ENCODE results near the gene GJB1.

The GJB1 gene

GRCh38 chrX:71222929-71223328 is at the start of gene GJB1:
TSS of gene GJB1 (plus strand) at chrX:71223224. CDS start at chrX:71223708, 484 bp downstream.
- no peaks in the 10 kb centered on the region for H3K4me1 ChIP-seq (ENCODE audit: insufficient read depth, low read length)
- H3K27me3 ChIP-seq (ENCODE audit: insufficient read depth, low read length, poor library complexity), result no peaks in the 10 kb centered on the region
- ATAC-seq (ENCODE audit: insufficient read depth, low read depth), result no peak
- H3K4me2 ChIP-seq (ENCODE audit: insufficient read depth, low read length), result no peak within 1 kb of the TSS
- no peak within 1 kb of the TSS for H3K9ac ChIP-seq (ENCODE audit: low read depth, low read length)
- H3K9me3 ChIP-seq (ENCODE audit: insufficient read depth, low read length, severe bottlenecking), result no peaks in the 10 kb centered on the region
- no peak within 1 kb of the TSS for H2AFZ ChIP-seq (ENCODE audit: low read depth, low read length)
- no peaks in the 10 kb centered on the region for H4K20me1 ChIP-seq (ENCODE audit: insufficient read depth, low read length)
- no peak for DNase-seq
- H3K79me2 ChIP-seq (ENCODE audit: insufficient read depth, low read length), result no peaks in the 10 kb centered on the region
- H3K27ac ChIP-seq (ENCODE audit: low read length), result no peak within 1 kb of the TSS
- no peaks in the 10 kb centered on the region for H3K36me3 ChIP-seq (ENCODE audit: insufficient read depth, low read length)
- H3K4me3 ChIP-seq (ENCODE audit: low read depth in 1 of 2, low read length in 2 of 2), result no peak within 1 kb of the TSS
- no peak for TF ChIP-seq EZH2 (IDR thresholded peaks at IDR 0.05; ENCODE audit: borderline replicate concordance, low read depth, low read length, severe bottlenecking)
- TF ChIP-seq CTCF (IDR thresholded peaks at IDR 0.05; ENCODE audit: borderline replicate concordance, extremely low read depth, low read length, poor library complexity, severe bottlenecking), result no peak

- Histone ChIP-seq H3K79me2 (ENCODE audit: insufficient read depth, low read length) (peaks cover 7% of the 10 kb centered on the region; the same call in 1 of the 2 replicates), H3K4me2 (ENCODE audit: insufficient read depth, low read length) (no peak overlapping the region), H3K4me1 (ENCODE audit: insufficient read depth, low read length) (no peaks in the 10 kb centered on the region), H3K27ac (ENCODE audit: low read length) (no peak overlapping the region), H4K20me1 (ENCODE audit: insufficient read depth, low read length) (no peaks in the 10 kb centered on the region), H3K27me3 (ENCODE audit: insufficient read depth, low read length, poor library complexity) (no peaks in the 10 kb centered on the region), H3K9ac (ENCODE audit: low read depth, low read length) (no peak overlapping the region), H2AFZ (ENCODE audit: low read depth, low read length) (no peak overlapping the region), H3K36me3 (ENCODE audit: insufficient read depth, low read length) (peaks cover 27% of the 10 kb centered on the region), H3K9me3 (ENCODE audit: insufficient read depth, low read length, severe bottlenecking) (no peaks in the 10 kb centered on the region), H3K4me3 (ENCODE audit: low read depth in 1 of 2, low read length in 2 of 2) (no peak overlapping the region)
- DNase-seq (no peak), ATAC-seq (ENCODE audit: insufficient read depth, low read depth) (no peak)
- no peak for TF ChIP-seq EZH2 (IDR thresholded peaks at IDR 0.05; ENCODE audit: borderline replicate concordance, low read depth, low read length, severe bottlenecking)
- TF ChIP-seq CTCF (IDR thresholded peaks at IDR 0.05; ENCODE audit: borderline replicate concordance, extremely low read depth, low read length, poor library complexity, severe bottlenecking), result no peak
Observed at GRCh38 chrX:71173440-71173839, 49.6 kb upstream of the GJB1 start.

GRCh38 chrX:71174795-71175194 is 48.2 kb upstream of the GJB1 start:
- Histone ChIP-seq H2AFZ (ENCODE audit: low read depth, low read length) (no peak overlapping the region), H4K20me1 (ENCODE audit: insufficient read depth, low read length) (no peaks in the 10 kb centered on the region), H3K9ac (ENCODE audit: low read depth, low read length) (no peak overlapping the region), H3K27me3 (ENCODE audit: insufficient read depth, low read length, poor library complexity) (no peaks in the 10 kb centered on the region), H3K4me2 (ENCODE audit: insufficient read depth, low read length) (no peak overlapping the region), H3K36me3 (ENCODE audit: insufficient read depth, low read length) (peaks cover 27% of the 10 kb centered on the region), H3K79me2 (ENCODE audit: insufficient read depth, low read length) (peaks cover 5% of the 10 kb centered on the region; the same call in 1 of the 2 replicates), H3K9me3 (ENCODE audit: insufficient read depth, low read length, severe bottlenecking) (no peaks in the 10 kb centered on the region), H3K4me3 (ENCODE audit: low read depth in 1 of 2, low read length in 2 of 2) (no peak overlapping the region), H3K4me1 (ENCODE audit: insufficient read depth, low read length) (no peaks in the 10 kb centered on the region), H3K27ac (ENCODE audit: low read length) (no peak overlapping the region)
- DNase-seq, result no peak
- TF ChIP-seq EZH2 (IDR thresholded peaks at IDR 0.05; ENCODE audit: borderline replicate concordance, low read depth, low read length, severe bottlenecking) (no peak), CTCF (IDR thresholded peaks at IDR 0.05; ENCODE audit: borderline replicate concordance, extremely low read depth, low read length, poor library complexity, severe bottlenecking) (no peak)
- no peak for ATAC-seq (ENCODE audit: insufficient read depth, low read depth)

GRCh38 chrX:71175531-71175930 is 47.5 kb upstream of the GJB1 start:
- TF ChIP-seq EZH2 (IDR thresholded peaks at IDR 0.05; ENCODE audit: borderline replicate concordance, low read depth, low read length, severe bottlenecking), result no peak
- no peak for TF ChIP-seq CTCF (IDR thresholded peaks at IDR 0.05; ENCODE audit: borderline replicate concordance, extremely low read depth, low read length, poor library complexity, severe bottlenecking)
- Histone ChIP-seq H3K4me1 (ENCODE audit: insufficient read depth, low read length) (no peaks in the 10 kb centered on the region), H3K79me2 (ENCODE audit: insufficient read depth, low read length) (0 out of 2 replicates have a peak, but pooled peaks cover 4% of the 10 kb centered on the region)

More at GRCh38 chrX:71175531-71175930, 47.5 kb upstream of the GJB1 start:
- Histone ChIP-seq H3K9ac (ENCODE audit: low read depth, low read length) (no peak overlapping the region), H3K27me3 (ENCODE audit: insufficient read depth, low read length, poor library complexity) (no peaks in the 10 kb centered on the region), H3K36me3 (ENCODE audit: insufficient read depth, low read length) (peaks cover 32% of the 10 kb centered on the region), H4K20me1 (ENCODE audit: insufficient read depth, low read length) (no peaks in the 10 kb centered on the region), H2AFZ (ENCODE audit: low read depth, low read length) (no peak overlapping the region), H3K27ac (ENCODE audit: low read length) (no peak overlapping the region), H3K4me2 (ENCODE audit: insufficient read depth, low read length) (no peak overlapping the region), H3K4me3 (ENCODE audit: low read depth in 1 of 2, low read length in 2 of 2) (no peak overlapping the region), H3K9me3 (ENCODE audit: insufficient read depth, low read length, severe bottlenecking) (no peaks in the 10 kb centered on the region)
- ATAC-seq (ENCODE audit: insufficient read depth, low read depth) (no peak), DNase-seq (no peak)

Data from DND-41 (cell line).